ES-I3 (cell line): ENCODE measurements around the gene ATP1B2.
"Not testable (repeated sequence)": the region's sequence is repeated elsewhere in the genome, so short reads cannot be mapped to it uniquely, and the experiment has no call there.

Source experiments
- H3K36me3 ChIP-seq: 2 replicates; pipeline ENCODE4 v1.6.1; 2013; ENCODE audit warnings: mild to moderate bottlenecking, low read length, control low read depth, moderate library complexity; ENCODE audit not compliant: insufficient read depth
- H3K4me1 ChIP-seq: 2 replicates; pipeline ENCODE4 v1.6.1; 2013; ENCODE audit warnings: mild to moderate bottlenecking, control low read depth, low read length; ENCODE audit not compliant: insufficient read depth
- H3K9ac ChIP-seq: 2 replicates; pipeline ENCODE4 v1.6.1; 2013; ENCODE audit warnings: low read depth, mild to moderate bottlenecking, low read length, moderate library complexity
- H3K9me3 ChIP-seq: 2 replicates; pipeline ENCODE4 v1.6.1; 2013; ENCODE audit warnings: mild to moderate bottlenecking, low read length, moderate library complexity; ENCODE audit not compliant: control insufficient read depth, insufficient read depth

ATP1B2 gene, protein sequence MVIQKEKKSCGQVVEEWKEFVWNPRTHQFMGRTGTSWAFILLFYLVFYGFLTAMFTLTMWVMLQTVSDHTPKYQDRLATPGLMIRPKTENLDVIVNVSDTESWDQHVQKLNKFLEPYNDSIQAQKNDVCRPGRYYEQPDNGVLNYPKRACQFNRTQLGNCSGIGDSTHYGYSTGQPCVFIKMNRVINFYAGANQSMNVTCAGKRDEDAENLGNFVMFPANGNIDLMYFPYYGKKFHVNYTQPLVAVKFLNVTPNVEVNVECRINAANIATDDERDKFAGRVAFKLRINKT

DNA sequence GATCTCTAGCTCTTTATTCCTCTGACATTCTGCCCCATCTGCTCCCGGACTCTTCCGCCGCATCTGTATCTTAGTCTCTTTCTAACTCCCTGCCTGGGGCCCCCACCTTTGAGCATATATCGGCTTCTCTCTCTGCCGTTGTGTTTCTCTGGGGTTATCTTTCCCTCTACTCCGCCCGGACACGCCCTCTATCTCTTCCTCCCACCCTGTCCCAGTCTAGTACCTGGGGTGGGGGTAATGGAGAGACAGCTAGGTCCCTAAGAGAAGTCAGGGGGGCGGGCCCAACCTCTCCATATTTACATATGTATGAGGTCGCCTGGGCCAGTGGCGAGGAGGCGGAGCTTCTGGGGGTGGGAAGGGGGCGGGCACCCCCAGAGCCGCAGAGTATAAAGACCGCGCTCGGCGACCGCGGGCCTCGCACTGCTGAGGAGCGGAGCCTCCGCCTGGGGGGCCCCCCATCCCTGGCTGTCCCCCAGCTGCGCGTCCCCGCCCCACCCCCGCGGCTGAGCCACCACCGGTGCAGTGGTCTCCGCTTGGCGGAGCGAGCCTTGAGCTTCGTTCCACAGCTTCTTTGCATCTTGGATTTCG lies at the start of gene ATP1B2:
Gene ATP1B2 (plus strand): TSS at position 418 of the 588 bp plus-strand sequence. CDS start 593 bp downstream, outside the sequence.
- no peaks in the 10 kb centered on the region for H3K36me3 ChIP-seq
- H3K9ac ChIP-seq = peak within 1 kb of the TSS; percentile 55

DNA sequence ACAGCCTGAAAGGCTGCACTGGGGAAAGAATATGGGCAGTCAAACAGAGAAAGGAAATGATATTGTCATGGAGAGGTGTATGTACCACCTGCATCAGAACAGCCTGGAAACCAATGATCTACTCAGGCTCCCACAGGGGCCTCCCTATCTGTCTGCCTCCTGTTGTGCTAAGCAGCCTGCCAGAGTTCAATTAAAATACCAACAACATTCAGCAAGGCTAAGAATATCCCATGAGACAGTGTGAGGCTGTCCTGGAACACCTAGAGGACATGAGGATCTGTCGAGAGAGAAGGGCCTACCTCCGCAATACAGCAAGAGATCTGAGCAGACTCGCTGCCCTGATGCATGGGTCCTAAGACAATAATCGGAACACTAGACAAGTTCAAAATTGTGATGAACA lies 44.4 kb upstream of the ATP1B2 start:
- H3K9ac ChIP-seq = no peak overlapping the region
- no peaks in the 10 kb centered on the region for H3K9me3 ChIP-seq
- H3K36me3 ChIP-seq = no peaks in the 10 kb centered on the region; the same call in none of the 2 replicates
- H3K4me1 ChIP-seq = no peaks in the 10 kb centered on the region

More for the DNA sequence above, at the start of gene ATP1B2:
- peaks cover 11% of the 10 kb centered on the region; the same call in 1 of the 2 replicates for H3K4me1 ChIP-seq
- no peaks in the 10 kb centered on the region for H3K9me3 ChIP-seq

DNA sequence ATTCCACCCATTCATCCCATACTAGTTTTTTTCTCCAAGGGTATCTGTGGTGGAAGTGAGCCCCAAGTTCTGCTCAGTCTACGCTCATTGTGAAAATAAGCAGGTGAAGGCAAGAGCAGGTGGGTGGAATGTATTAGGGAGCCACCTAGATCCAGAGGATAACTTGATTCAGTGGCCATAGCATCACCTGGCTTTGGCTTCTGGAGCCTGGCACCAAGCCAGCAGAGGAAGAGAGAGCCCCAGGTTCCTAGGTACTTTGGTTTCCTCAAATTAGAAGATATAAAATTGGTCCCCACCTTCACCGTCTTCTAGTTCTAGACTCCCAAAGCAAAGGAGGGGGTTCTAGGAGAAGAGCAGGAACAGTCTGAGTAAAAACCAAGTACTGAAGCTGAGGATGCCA lies 40.1 kb upstream of the ATP1B2 start:
- Histone ChIP-seq H3K9ac (no peak overlapping the region), H3K9me3 (no peaks in the 10 kb centered on the region), H3K4me1 (no peaks in the 10 kb centered on the region; the same call in 1 of the 2 replicates), H3K36me3 (no peaks in the 10 kb centered on the region)

DNA sequence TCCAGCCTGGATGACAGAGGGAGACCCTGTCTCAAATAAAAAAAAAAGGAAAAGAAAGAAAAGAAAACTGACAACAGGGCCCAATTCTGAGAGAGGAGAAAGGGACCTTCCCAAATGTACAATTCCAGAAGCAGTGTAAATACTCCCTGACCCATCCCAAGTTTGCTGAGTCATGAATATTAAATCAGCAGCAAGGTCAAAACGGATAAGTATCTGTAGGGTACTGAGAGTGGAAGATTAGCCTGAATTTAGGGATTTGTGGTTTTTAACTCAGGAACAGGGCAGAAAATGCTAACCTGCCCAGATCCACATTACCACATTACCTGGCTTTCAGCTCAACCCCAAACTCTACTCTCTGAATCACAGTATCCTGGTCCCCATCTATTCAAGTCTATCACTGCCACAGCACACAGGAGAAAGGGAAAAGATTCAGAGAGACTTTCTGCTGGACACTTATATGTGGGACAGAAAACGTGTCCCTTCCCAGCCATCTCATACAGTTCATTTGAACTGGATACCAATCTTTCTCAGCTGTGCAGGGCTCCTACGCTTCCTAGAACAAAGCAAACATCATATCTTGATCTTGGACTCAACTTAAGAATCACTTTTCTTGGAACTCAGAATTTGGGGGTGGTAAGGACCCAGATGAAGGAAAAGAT lies 39.0 kb upstream of the ATP1B2 start:
- Histone ChIP-seq H3K9ac (no peak overlapping the region), H3K36me3 (no peaks in the 10 kb centered on the region)

DNA sequence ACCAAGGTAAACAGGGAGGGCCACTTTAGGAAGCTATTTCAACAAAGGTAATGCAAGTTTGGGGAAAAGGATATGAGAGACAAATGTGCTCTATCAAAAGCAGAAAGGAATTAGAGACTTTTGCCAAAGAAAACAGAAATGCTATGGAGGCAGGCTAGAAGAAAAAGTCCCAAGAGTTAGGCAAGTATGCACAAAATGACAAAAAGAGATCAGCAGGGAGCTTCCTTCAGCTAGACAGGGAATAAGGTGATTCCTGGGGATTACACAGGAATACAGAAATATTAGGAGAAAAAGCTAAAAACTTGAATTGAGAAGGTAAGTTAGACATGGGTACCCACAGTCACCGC lies 38.5 kb upstream of the ATP1B2 start:
- Histone ChIP-seq H3K4me1 (no peaks in the 10 kb centered on the region; the same call in 1 of the 2 replicates), H3K36me3 (no peaks in the 10 kb centered on the region), H3K9ac (no peak overlapping the region), H3K9me3 (no peaks in the 10 kb centered on the region)

More for the DNA sequence above, 39.0 kb upstream of the ATP1B2 start:
- Histone ChIP-seq H3K4me1 (no peaks in the 10 kb centered on the region; the same call in 1 of the 2 replicates), H3K9me3 (no peaks in the 10 kb centered on the region)

DNA sequence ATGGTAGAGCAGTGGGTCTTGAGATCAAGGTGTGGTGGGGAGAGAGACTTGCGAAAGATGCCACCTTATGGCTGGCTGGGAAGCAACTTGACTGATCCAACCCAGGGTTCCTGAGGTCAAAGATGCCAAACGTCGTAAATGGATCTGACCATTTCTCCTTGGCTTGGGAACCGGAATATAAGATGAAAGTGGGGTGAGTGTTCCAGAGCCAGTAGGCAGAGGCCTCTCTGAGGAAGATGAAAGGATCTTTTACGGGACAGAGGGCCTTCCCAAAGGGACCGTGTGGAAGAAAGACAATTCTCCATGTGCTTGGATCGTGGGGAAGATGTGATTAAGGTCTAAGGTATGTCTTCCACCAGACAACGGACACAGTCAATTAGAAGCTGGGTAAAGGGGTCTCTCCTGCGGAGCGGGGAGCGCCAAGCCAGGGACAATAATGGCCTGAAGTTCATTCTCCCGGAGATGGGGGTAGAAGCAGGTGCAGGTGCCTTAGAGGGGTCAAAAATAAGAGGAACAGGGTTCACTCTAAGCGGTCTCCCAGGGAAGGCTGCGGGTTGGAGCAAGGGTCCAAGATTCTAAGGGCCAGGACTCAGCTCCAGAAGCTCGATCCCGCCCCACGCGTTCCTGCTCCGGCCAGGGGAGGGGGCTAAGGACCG lies 36.8 kb upstream of the ATP1B2 start:
- Histone ChIP-seq H3K4me1 (no peaks in the 10 kb centered on the region; the same call in 1 of the 2 replicates), H3K9me3 (no peaks in the 10 kb centered on the region), H3K9ac (peak overlapping the region; percentile 84), H3K36me3 (no peaks in the 10 kb centered on the region)

DNA sequence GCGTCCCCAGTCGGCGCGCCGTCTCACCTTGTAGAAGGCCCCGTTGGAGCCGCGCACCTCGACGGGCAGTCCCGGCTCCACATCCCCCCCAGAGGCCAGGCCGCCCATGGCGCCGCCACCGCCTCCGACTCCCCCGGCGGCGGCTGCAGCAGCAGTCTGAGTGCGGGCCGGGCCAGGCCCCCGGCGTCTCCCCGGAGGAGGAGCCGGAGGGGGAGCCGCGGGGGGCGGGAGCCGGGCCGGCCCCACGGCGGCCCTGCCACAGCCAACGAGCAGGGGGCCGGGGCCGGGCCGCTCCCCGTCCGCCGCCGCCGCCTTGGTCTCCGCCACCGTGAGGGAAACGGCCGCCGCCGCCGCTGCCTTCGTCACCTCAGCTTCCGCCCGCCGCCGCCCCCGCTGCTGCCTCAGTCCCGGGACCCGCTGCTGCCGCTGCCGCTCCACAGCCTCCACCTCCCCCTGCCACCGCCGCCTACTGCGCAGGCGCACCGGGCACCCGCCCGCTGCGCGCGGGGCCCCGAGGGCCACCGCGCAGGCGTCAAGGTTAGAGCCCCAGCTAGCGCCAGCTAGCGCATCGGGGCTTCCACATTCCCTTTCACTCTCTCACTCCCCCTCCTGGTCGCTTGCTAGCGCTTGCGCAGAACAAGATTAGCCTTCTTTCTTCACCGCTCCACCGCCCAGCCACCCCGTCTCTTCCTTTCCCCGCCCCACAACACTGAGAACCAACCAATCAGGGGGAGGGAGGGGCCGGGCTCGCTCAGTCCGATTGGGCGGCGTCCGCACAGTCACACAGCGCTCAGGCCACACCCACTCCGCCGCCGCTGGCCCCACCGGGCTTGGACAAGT lies 36.1 kb upstream of the ATP1B2 start, which contains the start of gene FXR2:
Gene FXR2 (minus strand): TSS at position 473 of the 840 bp plus-strand sequence. CDS start 365 bp downstream, at position 108.
- no peaks in the 10 kb centered on the region for H3K9me3 ChIP-seq
- peak within 1 kb of the TSS; percentile 84 for H3K9ac ChIP-seq
- no peaks in the 10 kb centered on the region for H3K36me3 ChIP-seq
- H3K4me1 ChIP-seq = no peaks in the 10 kb centered on the region; the same call in 1 of the 2 replicates

DNA sequence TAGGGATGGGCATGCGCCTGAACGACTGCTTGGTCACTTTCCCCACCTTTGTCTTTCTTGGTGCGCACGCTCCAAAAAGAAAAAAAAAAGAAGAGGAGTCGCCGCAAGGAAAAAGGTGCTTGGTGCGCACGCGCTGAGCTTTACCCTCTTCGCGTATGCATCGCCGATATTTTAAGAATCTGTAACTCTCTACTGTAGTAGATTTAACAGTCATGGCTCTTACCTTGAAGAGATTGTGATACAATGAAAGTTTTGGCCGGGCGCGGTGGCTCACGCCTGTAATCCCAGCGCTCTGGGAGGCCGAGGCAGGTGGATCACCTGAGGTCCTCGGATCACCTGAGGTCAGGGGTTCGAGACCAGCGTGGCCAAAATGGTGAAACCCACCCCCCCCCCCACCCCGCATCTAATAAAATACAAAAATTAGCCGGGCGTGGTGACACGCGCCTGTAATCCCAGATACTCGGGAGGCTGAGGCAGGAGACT lies 35.4 kb upstream of the ATP1B2 start:
- no peaks in the 10 kb centered on the region; the same call in 1 of the 2 replicates for H3K4me1 ChIP-seq
- no peaks in the 10 kb centered on the region for H3K36me3 ChIP-seq
- peak overlapping the region; percentile 42; the same call in 1 of the 2 replicates for H3K9ac ChIP-seq
- H3K9me3 ChIP-seq = no peaks in the 10 kb centered on the region

DNA sequence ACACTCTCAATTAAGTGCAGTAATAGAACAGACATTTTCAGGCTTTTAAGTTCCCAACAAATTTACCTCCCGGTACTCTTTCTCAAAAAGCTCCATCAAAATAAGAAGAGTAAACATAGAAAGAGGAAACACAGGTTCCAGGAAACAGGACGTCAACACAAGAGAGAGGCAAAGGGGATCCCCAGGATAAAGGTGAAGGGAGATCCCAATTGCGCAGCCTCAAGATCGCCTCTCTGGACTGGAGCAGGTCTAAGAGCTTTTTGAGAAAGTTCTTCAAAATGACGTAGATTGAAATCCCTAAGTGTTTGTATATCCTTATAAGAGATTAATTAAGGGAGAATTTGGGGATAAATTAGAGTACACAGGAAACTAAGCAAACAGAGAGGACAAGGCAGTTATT lies 32.1 kb upstream of the ATP1B2 start:
- Histone ChIP-seq H3K9ac (no peak overlapping the region), H3K4me1 (no peaks in the 10 kb centered on the region; the same call in 1 of the 2 replicates), H3K9me3 (no peaks in the 10 kb centered on the region), H3K36me3 (no peaks in the 10 kb centered on the region)

DNA sequence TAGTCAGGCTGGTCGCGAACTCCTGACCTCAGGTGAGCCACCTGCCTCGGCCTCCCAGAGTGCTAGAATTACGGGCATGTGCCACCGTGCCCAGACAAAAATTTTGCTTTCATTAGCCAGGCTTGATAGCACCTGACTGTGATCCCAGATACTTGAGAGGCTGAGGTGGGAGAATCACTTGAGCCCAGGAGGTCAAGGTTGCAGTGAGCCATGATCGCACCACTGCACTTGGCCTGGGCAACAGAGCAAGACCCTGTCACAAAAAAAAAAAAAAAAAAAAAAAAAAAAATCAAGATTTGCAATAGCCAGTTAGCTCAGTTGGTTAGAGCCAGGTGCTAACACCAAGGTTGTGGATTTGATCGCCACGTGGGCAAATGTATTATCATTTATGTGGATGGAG lies 29.9 kb upstream of the ATP1B2 start:
- no peaks in the 10 kb centered on the region for H3K9me3 ChIP-seq
- H3K4me1 ChIP-seq = no peaks in the 10 kb centered on the region
- H3K36me3 ChIP-seq = no peaks in the 10 kb centered on the region
- no peak overlapping the region for H3K9ac ChIP-seq

DNA sequence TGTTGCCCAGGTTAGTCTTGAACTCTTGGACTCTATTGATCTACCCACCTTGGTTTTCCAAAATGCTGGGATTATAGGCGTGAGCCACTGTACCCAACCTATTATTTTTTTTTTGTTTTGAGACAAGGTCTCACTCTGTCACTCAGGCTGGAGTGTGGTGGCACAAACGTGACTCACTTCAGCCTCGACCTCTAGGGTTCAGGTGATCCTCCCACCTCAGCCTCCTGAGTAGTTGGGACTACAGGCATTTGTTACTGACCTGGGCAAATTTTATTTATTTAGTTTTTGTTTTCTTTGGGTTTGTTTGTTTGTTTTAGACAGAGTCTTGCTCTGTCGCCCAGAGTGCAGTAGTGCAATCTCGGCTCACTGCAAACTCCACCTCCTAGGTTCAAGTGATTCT lies 27.1 kb upstream of the ATP1B2 start:
- H3K9me3 ChIP-seq = no peaks in the 10 kb centered on the region
- no peak overlapping the region for H3K9ac ChIP-seq
- 0 out of 2 replicates have a peak, but pooled peaks cover 3% of the 10 kb centered on the region for H3K36me3 ChIP-seq

DNA sequence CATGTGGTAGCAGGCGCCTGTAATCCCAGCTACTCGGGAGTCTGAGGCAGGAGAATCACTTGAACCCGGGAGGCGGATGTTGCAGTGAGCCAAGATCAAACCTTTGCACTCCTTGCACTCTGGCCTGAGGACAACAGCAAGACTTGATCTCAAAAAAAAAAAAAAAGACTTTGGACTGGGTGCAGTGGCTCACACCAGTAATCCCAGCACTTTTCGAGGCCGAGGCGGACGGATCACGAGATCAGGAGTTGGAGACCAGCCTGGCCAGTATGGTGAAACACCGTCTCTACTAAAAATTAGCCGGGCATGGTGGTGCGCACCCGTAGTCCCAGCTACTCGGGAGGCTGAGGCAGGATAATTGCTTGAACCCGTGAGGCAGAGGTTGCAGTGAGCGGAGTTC lies 25.0 kb upstream of the ATP1B2 start:
- H3K9ac ChIP-seq, H3K4me1 ChIP-seq, H3K9me3 ChIP-seq, H3K36me3 ChIP-seq: not testable (repeated sequence)

More for the DNA sequence above, 27.1 kb upstream of the ATP1B2 start:
- no peaks in the 10 kb centered on the region for H3K4me1 ChIP-seq

DNA sequence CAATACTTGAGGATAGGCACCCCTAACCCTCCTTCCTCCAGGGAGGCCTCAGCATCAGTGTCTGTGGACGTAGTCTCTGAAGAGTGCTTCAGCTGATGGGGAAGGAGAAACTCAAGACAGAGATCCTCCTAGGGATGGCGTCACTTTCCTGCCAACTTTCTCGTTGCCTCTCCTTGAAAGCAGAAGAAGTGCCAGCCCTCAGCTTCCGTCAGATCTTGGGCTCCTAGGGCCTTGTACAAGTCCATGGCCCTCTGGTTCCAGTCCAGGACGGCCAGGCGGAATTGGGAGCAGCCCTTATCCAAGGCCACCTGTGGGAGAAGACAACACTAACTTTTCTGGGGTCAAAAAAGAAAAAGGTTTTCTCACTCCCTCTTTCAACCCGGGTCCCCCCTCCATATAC lies 24.4 kb upstream of the ATP1B2 start:
- Histone ChIP-seq H3K36me3 (0 out of 2 replicates have a peak, but pooled peaks cover 3% of the 10 kb centered on the region), H3K9me3 (no peaks in the 10 kb centered on the region), H3K4me1 (no peaks in the 10 kb centered on the region), H3K9ac (peak overlapping the region; percentile 67; the same call in 1 of the 2 replicates)
